Colonic mucosa (tissue), 4 donors: ENCODE data around the gene ZFPM1. TPM values are rescaled to one million over a fixed set of nuclear protein-coding genes. Genes with fewer than 3 reads are reported as not detected.

Source experiments
- DNase-seq: peaks from one replicate; pipeline ENCODE4 v3.0.0-alpha.2; 2020
- H3K27ac ChIP-seq: fragments of 200-600 bp; one replicate; pipeline ENCODE4 v1.8.0; 2021
- H3K27me3 ChIP-seq: fragments of 200-600 bp; one replicate; pipeline ENCODE4 v1.8.0; 2021
- H3K36me3 ChIP-seq: fragments of 200-600 bp; one replicate; pipeline ENCODE4 v1.8.0; 2021
- H3K4me1 ChIP-seq: fragments of 200-600 bp; one replicate; pipeline ENCODE4 v1.8.0; 2021; ENCODE audit warnings: mild to moderate bottlenecking
- H3K4me3 ChIP-seq: fragments of 200-600 bp; one replicate; pipeline ENCODE4 v1.8.0; 2021
- H3K9ac ChIP-seq, 2 donors: one replicate each; pipeline ENCODE4 v1.7.0; 2013; ENCODE audit warnings: control low read depth in 2 of 2, low read depth in 2 of 2, low read length in 2 of 2
- H3K9me3 ChIP-seq: fragments of 200-600 bp; one replicate; pipeline ENCODE4 v1.8.0; 2021
- intact Hi-C: fragments of 100-400 bp; cut with DNase I; formaldehyde crosslinking; loops from one replicate; pipeline ENCODE4 v1.14.1; 2022
- total RNA-seq, 2 donors: library from RNA; stranded (reverse); fragmentation: NEBNext Ultra II Directional in 1 of 2; extraction: Animal tissue kit (Norgen Biotek cat#: 25700) in 1 of 2; gene quantifications; one replicate each; pipeline ENCODE4 v1.2.1, GENCODE V29; 2021
- TF ChIP-seq, protein P1 (sequence below): fragments of 200-600 bp; IDR thresholded peaks from one replicate; pipeline ENCODE4 v1.8.0; 2022; ENCODE audit warnings: antibody characterized with exemption, mild to moderate bottlenecking
- donor health status: healthy.
- donor health status: DM: no; HTN: no; CAD: no.
- donor health status: DM: no; HTN: no; CAD: no.

ZFPM1 gene
- total RNA-seq, 2 donors from 2014 or later: 6.6 to 12.5 TPM

DNA sequence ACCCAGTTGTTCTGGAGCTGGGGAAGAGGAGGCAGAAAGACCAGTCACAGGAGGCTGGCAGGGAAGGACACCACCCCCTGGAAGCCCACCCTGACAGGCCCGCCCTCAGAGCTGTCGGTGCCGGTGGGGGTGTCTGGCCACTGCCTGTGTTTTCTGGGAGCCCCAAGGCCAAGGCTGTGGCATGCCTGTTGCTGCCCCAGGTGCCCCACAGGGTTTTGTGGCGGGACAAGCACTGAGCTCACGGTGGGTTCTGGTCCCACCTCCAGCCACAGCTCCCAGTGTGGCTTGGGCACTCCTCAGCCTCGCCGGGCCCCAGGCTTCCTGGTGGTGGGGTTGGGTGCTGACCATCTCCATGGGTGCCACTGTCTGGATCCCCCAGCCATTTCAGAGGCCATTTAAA lies 58.0 kb downstream of the ZFPM1 start:
- no peak overlapping the region for H3K9ac ChIP-seq
- DNase-seq: no peak
- H3K36me3 ChIP-seq: no peaks in the 10 kb centered on the region
- intact Hi-C loops: no loop called here
- peaks cover 8% of the 10 kb centered on the region for H3K4me1 ChIP-seq
- no peak overlapping the region for H3K4me3 ChIP-seq
- no peaks in the 10 kb centered on the region for H3K27me3 ChIP-seq
- H3K9me3 ChIP-seq: no peaks in the 10 kb centered on the region
- TF ChIP-seq, protein P1, sequence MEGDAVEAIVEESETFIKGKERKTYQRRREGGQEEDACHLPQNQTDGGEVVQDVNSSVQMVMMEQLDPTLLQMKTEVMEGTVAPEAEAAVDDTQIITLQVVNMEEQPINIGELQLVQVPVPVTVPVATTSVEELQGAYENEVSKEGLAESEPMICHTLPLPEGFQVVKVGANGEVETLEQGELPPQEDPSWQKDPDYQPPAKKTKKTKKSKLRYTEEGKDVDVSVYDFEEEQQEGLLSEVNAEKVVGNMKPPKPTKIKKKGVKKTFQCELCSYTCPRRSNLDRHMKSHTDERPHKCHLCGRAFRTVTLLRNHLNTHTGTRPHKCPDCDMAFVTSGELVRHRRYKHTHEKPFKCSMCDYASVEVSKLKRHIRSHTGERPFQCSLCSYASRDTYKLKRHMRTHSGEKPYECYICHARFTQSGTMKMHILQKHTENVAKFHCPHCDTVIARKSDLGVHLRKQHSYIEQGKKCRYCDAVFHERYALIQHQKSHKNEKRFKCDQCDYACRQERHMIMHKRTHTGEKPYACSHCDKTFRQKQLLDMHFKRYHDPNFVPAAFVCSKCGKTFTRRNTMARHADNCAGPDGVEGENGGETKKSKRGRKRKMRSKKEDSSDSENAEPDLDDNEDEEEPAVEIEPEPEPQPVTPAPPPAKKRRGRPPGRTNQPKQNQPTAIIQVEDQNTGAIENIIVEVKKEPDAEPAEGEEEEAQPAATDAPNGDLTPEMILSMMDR: no peak
- H3K27ac ChIP-seq: no peak overlapping the region

DNA sequence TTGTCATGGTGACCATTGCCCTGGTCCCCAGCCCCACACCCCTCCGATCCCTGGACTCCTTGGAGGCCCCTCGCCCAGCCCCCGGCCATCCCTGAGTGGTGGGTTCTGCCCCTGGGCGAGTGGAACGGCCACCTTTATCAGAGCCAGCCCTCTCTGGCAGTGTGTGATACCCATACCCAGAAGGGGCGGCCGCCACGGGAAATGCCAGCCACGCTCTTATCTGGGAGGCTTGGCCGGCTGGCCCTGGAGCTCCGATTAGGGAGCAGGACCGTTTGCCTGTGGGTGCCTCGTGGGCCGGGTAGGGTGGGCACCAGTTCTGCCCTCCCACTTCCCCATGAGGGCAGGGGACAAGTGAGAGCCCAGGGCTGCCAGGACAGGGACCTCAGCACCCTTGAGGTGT lies 58.8 kb downstream of the ZFPM1 start:
- Histone ChIP-seq H3K27me3 (no peaks in the 10 kb centered on the region), H3K4me1 (peaks cover 8% of the 10 kb centered on the region), H3K9ac (no peak overlapping the region), H3K4me3 (no peak overlapping the region), H3K9me3 (no peaks in the 10 kb centered on the region), H3K36me3 (no peaks in the 10 kb centered on the region), H3K27ac (no peak overlapping the region)
- TF ChIP-seq, protein P1: no peak
- intact Hi-C loops: no loop called here
- DNase-seq: no peak

DNA sequence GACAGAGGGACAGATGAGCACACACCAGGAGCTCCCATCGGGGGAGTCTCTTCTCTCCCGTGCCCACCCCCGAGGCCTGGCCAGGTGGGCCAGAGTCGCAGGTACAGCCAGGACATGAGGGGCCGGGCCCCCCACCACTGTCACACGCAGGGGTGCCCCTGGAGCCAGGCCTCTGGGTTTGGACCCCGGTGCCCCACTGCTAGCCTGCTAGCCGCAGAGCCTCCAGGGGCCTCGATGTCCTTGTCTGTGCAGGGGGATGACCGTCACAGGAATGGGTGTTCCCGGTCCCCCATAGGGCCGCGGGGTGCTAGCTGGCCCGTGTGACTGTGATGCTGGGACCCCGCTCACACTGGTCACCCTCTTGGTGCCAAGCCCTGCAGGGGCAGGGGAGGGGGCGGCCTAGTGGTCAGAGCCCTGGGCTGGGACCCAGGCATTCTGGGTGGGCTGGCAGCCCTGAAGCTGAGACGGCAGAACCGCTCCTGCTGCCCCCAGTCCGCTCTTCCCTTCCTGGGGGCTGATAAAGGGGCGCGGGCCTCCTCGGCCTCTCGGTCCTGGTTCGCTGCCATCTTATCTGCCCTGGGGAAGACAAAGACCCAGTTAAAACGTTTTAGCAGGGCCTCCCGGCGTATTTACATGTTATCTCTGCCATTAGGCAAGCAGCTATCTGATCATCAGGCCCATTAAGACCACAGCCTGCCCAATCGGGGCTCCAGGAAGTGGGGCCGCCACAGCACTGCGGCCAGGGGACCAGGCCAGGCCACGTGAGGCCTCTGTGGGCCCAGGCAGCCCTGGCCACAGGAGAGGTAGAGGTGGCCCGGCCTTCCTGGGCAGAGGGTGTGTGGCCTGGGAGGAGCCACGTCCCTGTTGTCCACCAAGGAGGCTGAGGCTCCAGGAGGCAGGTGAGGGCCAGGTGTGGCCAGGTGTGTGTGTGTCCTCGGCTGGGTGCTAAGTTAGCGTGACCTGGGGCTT lies 59.9 kb downstream of the ZFPM1 start:
- no peak for DNase-seq
- H3K27me3 ChIP-seq: no peaks in the 10 kb centered on the region
- H3K4me3 ChIP-seq: no peak overlapping the region
- intact Hi-C loops: no loop called here
- H3K27ac ChIP-seq: no peak overlapping the region
- TF ChIP-seq, protein P1: no peak
- H3K4me1 ChIP-seq: peaks cover 8% of the 10 kb centered on the region
- H3K9me3 ChIP-seq: no peaks in the 10 kb centered on the region
- H3K36me3 ChIP-seq: no peaks in the 10 kb centered on the region
- H3K9ac ChIP-seq: no peak overlapping the region

DNA sequence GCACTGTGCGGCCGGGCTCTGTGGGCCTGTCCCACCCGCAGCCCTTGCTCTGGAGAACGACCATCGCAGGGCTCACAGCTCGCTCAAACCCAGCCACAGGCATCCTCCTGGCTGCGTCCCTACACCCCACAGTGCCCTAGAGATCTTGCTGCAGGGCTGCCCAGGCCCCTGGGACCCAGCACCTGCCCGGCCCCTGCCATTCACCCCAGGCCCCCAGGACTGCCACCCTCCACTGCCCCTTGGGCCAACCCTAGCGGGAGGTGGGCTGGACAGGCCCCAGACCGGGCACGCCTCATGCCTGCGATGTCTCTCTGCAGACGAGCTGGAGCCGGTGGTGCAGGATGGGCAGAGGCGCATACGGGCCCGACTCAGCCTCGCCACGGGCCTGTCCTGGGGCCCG lies 61.0 kb downstream of the ZFPM1 start:
- Histone ChIP-seq H3K36me3 (no peaks in the 10 kb centered on the region), H3K4me3 (no peak overlapping the region), H3K9ac (no peak overlapping the region), H3K4me1 (peaks cover 8% of the 10 kb centered on the region), H3K27me3 (no peaks in the 10 kb centered on the region), H3K9me3 (no peaks in the 10 kb centered on the region), H3K27ac (no peak overlapping the region)
- TF ChIP-seq, protein P1: no peak
- no peak for DNase-seq
- intact Hi-C loops: no loop called here

DNA sequence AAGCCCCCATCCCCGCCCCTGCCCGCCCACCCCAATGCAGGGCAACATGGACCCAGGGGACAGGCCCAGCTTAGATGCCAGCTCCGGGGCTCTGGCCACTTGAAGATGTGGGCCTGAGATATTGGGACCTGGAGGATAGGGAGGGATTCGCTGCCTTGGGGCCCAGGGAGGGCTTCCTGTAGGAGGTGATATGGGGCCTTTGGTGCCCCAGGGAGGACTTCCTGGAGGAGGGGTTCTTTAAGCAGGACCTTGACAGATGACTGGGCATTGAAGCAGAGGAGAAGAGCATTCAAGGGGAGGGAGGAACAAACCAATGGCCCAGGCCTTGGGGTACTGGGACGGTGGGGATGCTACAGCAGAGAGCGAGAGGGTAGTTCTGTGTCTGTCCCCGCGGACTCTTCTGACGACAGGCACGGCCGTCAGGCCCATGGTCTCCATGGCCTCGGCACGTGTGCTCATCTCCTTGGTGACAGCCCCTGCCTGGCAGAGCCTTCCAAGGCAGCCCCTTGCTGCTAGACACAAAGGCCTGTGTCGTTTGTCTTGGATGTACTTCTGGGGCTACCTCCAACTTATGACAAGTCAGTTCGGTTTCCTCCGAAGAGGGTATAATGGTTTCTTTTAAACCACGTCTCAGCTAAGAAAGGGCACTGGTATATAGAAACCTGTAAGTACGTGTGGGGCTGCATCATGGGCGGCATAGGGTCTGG lies 61.6 kb downstream of the ZFPM1 start:
- Histone ChIP-seq H3K9me3 (no peaks in the 10 kb centered on the region), H3K27me3 (no peaks in the 10 kb centered on the region), H3K4me1 (peaks cover 4% of the 10 kb centered on the region), H3K9ac (no peak overlapping the region), H3K27ac (no peak overlapping the region), H3K4me3 (no peak overlapping the region), H3K36me3 (no peaks in the 10 kb centered on the region)
- TF ChIP-seq, protein P1: no peak
- intact Hi-C loops: no loop called here
- DNase-seq: no peak
